ENCODE measurements around the gene MCCD1.

The MCCD1 gene

GRCh38 chr6:31573239-31574105, 44.7 kb downstream of the MCCD1 start:
- no peak for DNase-seq

DNA sequence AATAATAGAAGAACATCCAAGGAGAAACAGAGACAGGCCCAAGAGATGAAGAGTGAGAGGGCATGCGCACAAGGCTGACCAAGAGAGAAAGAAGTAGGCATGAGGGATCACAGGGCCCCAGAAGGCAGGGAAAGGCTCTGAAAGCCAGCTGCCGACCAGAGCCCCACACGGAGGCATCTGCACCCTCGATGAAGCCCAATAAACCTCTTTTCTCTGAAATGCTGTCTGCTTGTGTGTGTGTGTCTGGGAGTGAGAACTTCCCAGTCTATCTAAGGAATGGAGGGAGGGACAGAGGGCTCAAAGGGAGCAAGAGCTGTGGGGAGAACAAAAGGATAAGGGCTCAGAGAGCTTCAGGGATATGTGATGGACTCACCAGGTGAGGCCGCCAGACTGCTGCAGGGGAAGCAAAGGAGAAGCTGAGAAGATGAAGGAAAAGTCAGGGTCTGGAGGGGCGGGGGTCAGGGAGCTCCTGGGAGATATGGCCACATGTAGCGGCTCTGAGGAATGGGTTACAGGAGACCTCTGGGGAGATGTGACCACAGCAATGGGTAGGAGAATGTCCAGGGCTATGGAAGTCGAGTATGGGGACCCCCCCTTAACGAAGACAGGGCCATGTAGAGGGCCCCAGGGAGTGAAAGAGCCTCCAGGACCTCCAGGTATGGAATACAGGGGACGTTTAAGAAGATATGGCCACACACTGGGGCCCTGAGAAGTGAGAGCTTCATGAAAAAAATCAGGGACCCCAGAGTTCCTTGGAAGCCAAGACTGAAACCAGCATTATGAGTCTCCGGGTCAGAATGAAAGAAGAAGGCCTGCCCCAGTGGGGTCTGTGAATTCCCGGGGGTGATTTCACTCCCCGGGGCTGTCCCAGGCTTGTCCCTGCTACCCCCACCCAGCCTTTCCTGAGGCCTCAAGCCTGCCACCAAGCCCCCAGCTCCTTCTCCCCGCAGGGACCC, 45.6 kb downstream of the MCCD1 start:
- no peak for DNase-seq

GRCh38 chr6:31575335-31575901, 46.7 kb downstream of the MCCD1 start, which contains the start of gene TNF:
TSS of gene TNF (plus strand) at chr6:31575565. CDS start at chr6:31575742, 177 bp downstream.
- DNase-seq: no peak

DNA sequence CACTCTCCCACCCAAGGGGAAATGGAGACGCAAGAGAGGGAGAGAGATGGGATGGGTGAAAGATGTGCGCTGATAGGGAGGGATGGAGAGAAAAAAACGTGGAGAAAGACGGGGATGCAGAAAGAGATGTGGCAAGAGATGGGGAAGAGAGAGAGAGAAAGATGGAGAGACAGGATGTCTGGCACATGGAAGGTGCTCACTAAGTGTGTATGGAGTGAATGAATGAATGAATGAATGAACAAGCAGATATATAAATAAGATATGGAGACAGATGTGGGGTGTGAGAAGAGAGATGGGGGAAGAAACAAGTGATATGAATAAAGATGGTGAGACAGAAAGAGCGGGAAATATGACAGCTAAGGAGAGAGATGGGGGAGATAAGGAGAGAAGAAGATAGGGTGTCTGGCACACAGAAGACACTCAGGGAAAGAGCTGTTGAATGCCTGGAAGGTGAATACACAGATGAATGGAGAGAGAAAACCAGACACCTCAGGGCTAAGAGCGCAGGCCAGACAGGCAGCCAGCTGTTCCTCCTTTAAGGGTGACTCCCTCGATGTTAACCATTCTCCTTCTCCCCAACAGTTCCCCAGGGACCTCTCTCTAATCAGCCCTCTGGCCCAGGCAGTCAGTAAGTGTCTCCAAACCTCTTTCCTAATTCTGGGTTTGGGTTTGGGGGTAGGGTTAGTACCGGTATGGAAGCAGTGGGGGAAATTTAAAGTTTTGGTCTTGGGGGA, 47.4 kb downstream of the MCCD1 start:
- DNase-seq: no peak

DNA sequence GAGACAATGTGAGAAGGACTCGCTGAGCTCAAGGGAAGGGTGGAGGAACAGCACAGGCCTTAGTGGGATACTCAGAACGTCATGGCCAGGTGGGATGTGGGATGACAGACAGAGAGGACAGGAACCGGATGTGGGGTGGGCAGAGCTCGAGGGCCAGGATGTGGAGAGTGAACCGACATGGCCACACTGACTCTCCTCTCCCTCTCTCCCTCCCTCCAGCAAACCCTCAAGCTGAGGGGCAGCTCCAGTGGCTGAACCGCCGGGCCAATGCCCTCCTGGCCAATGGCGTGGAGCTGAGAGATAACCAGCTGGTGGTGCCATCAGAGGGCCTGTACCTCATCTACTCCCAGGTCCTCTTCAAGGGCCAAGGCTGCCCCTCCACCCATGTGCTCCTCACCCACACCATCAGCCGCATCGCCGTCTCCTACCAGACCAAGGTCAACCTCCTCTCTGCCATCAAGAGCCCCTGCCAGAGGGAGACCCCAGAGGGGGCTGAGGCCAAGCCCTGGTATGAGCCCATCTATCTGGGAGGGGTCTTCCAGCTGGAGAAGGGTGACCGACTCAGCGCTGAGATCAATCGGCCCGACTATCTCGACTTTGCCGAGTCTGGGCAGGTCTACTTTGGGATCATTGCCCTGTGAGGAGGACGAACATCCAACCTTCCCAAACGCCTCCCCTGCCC, 48.3 kb downstream of the MCCD1 start:
- DNase-seq: no peak

- no peak for DNase-seq
These were observed 48.8 kb downstream of the MCCD1 start for GRCh38 chr6:31577579-31577966.

DNA sequence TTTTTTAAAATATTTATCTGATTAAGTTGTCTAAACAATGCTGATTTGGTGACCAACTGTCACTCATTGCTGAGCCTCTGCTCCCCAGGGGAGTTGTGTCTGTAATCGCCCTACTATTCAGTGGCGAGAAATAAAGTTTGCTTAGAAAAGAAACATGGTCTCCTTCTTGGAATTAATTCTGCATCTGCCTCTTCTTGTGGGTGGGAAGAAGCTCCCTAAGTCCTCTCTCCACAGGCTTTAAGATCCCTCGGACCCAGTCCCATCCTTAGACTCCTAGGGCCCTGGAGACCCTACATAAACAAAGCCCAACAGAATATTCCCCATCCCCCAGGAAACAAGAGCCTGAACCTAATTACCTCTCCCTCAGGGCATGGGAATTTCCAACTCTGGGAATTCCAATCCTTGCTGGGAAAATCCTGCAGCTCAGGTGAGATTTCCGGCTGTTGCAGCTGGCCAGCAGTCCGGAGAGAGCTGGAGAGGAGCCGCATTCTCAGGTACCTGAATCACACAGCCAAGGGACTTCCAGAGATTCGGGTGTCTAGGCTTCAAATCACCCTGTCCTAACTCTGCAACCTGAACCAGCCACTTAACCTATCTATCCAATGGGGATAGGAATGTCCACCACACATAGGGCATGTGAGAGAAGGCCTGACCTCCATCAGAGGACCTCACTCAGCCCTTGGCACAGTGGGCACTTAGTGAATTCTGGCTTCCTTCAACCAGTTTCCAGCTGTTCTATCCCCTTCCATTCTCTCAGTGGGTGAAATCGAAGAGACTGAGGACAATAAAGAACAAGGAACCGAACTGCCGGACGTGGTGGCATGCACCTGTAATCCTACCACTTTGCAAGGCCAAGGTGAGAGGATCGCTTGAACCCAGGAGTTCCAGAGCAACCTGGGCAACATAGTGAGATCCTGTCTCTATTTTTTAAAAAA, 49.7 kb downstream of the MCCD1 start:
- DNase-seq: no peak

DNA sequence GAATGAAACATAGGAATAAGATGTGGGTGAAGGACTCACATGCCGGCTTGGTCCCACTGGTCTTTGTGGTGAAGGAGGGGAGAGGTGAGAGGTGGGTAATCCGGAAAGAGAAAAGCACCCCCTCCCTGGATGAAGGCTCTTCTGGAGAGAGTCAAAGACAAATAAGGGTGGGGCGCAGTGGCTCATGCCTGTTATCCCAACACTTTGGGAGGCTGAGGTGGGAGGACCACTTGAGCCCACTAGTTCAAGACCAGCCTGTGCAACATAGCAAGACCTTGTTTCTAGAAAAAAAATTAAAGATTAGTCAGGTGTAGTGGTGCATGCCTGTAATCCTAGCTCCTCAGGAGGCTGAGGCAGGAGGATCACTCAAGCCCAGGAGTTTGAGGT, 50.4 kb downstream of the MCCD1 start:
- DNase-seq: no peak
